Activated CD4-positive, alpha-beta T cell treated with anti-CD3 and anti-CD28 coated beads, Interleukin-2, Interleukin-4, amounts not matched to agents 100 ng/mL and 50 ng/mL, durations not matched to agents 16 hours and 8 hours (primary cell): Measurements from ENCODE around the gene RBBP4.
A peak's percentile ranks its signal among the peaks of the same experiment; 100 is the strongest.
"Not testable (repeated sequence)": the region's sequence is repeated elsewhere in the genome, so short reads cannot be mapped to it uniquely, and the experiment has no call there.

Experiments used
- DNase-seq: peaks from one replicate; pipeline ENCODE4 v3.0.0-alpha.2; 2020; ENCODE audit warnings: low spot score

RBBP4 gene

GRCh38 chr1:32650752-32651460 is at the start of gene RBBP4:
RBBP4 (plus strand) TSS chr1:32651208; CDS start chr1:32651307, 99 bp downstream.
- DNase-seq, result peak; percentile 98

GRCh38 chr1:32605711-32606424 is 45.1 kb upstream of the RBBP4 start:
- no peak for DNase-seq

- DNase-seq, result no peak
These were observed 44.2 kb upstream of the RBBP4 start for GRCh38 chr1:32606565-32607371.

DNA sequence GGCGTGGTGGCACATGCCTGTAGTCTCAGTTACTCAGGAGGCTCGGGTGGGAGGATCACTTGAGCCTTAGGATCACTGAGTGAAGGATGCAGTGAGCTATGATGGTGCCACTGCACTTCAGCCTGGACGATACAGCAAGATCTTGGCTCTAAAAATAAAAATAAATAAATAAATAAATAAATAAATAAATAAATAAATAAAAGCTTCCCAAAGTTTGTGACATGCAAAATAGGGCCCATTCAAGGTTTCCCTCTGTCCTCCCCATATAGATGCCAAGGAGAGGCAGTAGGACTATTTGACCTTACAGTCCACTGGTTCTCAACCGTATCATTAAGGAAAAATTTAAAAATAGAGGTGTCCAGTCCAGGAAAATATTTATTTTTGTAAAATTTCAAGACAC is 41.8 kb upstream of the RBBP4 start:
- DNase-seq, result no peak

GRCh38 chr1:32611859-32612188 is 39.2 kb upstream of the RBBP4 start:
- DNase-seq, result no peak

DNA sequence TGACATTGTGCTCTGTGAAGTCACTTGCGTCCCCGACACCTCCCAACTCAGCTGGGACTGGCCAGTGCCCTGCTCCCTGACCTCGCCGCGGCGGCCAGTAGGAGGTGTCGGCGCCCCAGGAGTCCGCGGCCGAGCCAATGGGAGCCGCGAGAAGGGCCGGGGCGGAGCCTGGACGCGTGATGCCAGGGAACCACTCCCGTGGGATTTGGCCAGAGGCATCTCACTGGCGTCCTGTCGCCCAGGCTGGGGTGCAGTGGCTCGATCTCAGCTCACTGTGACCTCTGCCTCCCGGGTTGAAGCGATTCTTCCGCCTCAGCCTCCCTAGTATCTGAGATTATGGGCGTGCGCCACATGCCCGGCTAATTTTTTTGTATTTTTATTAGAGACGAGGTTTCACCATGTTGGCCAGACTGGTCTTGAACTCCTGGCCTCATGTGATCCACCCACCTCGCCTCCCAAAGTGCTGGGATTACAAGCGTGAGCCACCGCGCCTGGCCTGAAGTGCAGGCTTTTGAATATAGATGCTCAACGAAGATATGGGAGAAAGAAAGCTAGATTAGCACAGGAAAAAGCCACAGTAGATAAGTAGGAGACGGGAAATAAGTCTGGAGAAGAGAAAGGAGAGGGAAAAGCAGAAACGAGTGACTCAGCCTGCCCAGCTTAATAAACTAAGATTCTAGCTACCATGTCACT is 38.7 kb upstream of the RBBP4 start:
- peak; percentile 44 for DNase-seq

DNA sequence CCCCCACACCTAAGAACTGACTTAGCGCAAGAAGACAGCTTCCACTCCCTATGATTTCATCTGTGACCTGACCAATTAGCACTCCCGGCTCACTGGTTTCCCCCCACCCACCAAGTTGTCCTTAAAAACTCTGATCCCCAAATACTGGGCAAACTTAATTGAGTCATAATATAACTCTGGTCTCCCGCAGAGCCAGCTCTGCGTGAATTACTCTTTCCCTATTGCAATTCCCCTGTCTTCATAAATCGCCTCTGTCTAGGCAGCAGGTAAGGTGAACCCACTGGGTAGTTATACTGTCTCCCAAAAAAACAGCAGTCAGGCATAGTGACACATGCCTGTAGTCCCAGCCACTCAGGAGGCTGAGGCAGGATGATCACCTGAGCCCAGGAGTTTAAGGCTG is 37.5 kb upstream of the RBBP4 start:
- no peak for DNase-seq

- DNase-seq, result no peak
These were observed 32.3 kb upstream of the RBBP4 start for GRCh38 chr1:32618673-32619221.

DNA sequence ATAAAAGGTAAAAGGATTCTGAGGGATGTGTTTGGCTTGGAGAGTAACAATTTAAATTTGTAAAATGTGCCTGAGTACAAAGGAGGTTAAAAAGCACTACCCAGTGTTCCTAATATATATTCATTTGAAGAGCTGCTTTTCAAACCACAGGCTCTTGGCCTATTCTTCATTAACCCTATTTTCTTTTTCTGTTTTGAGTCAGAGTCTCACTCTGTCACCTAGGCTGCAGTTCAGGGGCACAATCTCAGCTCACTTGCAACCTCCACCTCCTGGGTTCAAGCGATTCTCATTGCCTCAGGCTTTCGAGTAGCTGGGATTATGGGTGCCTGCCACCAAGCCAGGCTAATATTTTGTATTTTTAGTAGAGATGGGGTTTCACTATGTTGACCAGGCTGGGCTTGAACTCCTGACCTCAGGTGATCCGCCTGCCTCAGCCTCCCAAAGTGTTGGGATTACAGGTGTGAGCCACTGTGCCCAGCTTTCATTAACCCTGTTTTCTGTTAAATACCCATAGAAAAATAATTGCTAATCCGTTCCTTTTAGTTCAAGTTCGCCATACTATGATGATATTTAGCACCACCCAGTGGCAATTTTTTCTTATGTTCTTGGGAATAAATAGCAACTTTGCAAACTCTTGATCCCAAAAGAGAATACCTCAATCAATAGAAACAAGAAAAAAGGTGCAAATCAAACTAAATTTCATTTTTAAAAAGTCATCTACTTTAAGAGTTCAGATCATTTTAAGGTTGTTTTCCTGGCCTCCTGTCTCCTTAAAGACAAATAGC is 31.1 kb upstream of the RBBP4 start:
- DNase-seq, result peak; percentile 76

DNA sequence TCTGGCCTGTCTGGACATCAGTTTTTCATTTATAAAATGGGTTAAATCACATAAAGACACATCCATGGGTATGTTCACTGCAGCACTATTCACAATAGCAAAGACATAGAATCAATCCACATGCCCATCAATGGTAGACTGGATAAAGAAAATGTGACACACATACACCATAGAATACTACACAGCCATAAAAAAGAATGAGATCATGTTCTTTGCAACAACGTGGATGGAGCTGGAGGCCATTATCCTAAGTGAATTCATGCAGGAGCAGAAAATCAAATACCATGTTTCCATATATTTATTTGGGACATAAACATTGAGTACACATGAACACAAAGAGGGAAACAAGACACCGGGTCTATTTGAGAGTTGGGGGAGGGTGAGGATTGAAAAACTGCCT is 28.8 kb upstream of the RBBP4 start:
- DNase-seq, result no peak

DNA sequence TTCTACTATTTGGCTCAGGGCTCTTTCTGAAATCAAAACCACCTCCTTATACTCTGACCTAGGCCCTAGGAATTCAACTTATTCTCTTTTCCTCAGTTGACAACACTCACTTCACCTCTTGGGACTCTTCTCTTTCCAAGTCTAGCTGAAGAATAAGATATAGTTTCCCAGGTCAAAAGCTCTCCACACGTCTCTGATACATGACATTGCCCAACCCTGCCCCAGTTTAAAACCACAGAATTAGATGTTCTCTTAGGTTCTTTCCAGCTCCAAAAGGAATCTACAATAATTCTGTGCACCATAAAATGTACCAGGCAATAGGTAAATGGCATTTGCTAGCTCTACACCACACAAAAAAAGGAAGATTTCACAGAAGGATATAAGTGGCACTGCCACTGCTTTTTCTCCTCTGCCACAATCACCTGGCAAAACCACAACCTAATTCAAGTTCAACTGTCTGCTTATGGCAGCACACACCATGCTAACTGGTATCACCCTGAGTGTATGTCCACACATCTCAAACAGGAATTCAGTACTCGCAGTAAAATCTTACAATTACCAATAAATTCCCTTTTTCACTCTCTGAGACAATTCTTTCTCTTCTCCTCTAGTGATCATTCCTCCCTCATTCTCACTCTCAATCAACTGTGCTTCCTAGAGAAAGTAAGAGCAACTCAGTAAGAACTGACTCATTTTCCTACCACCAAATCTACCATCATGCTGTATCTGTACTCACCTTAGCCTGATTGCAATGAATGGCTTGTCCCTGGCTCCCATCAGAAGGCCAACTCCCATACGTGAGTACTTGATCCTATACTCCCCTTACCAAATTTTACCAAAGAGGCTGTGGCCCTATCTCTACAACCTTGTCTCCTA is 28.0 kb upstream of the RBBP4 start:
- DNase-seq, result peak; percentile 70

DNA sequence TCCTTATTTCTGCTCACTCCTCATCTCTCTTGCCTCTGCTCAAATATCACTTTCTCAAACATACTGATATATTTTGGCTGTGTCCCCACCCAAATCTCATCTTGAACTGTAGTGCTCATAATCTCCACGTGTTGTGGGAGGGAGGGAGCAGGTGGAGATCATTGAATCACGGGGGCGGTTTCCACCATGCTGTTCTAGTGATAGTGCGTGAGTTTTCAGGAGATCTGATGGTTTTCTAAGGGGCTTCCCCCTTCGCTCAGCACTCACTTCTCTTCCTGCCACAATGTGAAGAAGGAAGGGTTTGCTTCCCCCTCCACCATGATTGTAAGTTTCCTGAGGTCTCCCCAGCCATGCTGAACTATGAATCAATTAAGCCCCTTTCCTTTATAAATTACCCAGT is 27.2 kb upstream of the RBBP4 start:
- DNase-seq, result peak; percentile 42

- no peak for DNase-seq
These were observed 24.8 kb upstream of the RBBP4 start for GRCh38 chr1:32626176-32626575.

- DNase-seq, result no peak
These were observed 23.3 kb upstream of the RBBP4 start for GRCh38 chr1:32627596-32628162.

GRCh38 chr1:32630173-32630572 is 20.8 kb upstream of the RBBP4 start:
- not testable (repeated sequence) for DNase-seq

DNA sequence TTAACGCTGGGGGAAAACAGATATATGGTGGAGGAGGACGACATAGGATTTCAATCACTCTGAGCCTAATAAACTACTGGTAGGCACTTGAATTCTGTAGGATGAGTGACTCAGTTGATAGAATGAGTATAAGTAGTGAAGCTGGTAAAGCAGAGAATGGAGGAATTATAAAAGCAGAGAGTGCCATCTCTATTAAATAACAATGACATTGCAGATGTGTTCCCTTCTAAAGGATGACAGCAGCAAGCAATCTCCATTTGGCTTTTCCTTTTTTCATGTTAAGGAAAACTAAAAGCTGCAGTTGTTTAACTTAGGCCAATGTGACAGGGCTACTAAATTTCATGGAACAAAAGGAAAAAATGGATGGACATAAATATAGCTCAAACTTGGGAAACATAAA is 18.2 kb upstream of the RBBP4 start:
- no peak for DNase-seq

- DNase-seq, result no peak
These were observed 15.3 kb upstream of the RBBP4 start for GRCh38 chr1:32635508-32636277.

- no peak for DNase-seq
These were observed 13.9 kb upstream of the RBBP4 start for GRCh38 chr1:32636914-32637645.
